NCI-H1105 (cell line): ENCODE data around the gene CBLL1.

ENCODE experiments used
- DNase-seq: peaks from one replicate; lab custom pipeline; 2025; lab: John Stamatoyannopoulos, UW

The CBLL1 gene

DNA sequence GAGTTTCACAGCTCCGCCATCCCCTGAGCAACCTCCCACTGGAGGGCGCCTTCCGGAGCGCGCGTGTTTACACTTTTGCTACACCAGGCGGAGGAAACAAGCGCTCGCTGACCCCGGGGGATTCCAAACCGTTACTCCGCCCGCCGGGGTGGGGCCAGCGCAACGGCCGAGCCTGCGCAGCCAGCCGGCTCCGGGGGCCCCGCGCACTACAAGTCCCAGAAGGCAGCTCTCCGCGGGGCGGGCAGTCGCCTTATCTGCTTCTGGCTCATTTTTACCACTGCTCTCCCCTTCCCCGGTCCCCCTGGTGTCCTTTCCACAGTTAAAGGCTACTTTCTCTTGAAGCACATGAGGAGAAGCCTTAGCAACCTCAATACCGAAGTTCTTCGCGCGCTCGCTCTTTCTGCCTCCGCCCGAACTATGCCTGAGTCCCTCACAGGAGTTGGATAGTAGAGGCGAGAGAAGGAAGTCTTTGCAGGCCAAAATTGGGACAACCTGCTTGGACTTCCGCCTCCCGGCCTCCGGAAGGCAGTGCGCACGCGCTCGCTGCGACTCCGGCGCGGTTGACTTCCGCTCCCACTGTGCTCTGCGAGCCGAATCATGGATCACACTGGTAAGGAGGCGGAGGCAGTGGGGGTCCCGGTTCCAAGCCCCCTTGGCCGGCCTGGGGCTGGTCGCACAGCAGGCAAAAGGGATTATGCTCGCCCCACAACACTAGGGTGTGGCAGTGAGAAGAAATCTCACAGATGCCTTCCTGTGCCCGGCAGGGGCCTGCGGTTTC, at the start of gene CBLL1:
TSS of gene CBLL1 (plus strand) at position 576 of the 778 bp plus-strand sequence. CDS start at position 598, 22 bp downstream.
- peak; percentile 95 for DNase-seq

DNA sequence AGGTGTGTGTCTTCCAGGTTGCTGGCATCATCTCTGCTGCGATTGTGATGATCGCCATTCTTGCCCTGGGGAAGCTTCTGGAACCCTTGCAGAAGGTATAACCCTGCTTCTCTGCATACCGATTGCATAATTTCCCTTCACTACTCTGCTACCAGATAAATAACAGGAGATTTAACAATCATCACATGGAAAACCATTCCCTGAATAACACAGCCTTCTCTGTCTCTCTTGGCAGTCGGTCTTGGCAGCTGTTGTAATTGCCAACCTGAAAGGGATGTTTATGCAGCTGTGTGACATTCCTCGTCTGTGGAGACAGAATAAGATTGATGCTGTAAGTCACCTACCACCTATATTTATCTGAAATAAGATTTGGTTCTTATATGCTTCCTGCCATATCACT, 49.6 kb upstream of the CBLL1 start:
- peak; percentile 49 for DNase-seq

GRCh38 chr7:107696330-107696946, 47.5 kb upstream of the CBLL1 start:
- no peak for DNase-seq

DNA sequence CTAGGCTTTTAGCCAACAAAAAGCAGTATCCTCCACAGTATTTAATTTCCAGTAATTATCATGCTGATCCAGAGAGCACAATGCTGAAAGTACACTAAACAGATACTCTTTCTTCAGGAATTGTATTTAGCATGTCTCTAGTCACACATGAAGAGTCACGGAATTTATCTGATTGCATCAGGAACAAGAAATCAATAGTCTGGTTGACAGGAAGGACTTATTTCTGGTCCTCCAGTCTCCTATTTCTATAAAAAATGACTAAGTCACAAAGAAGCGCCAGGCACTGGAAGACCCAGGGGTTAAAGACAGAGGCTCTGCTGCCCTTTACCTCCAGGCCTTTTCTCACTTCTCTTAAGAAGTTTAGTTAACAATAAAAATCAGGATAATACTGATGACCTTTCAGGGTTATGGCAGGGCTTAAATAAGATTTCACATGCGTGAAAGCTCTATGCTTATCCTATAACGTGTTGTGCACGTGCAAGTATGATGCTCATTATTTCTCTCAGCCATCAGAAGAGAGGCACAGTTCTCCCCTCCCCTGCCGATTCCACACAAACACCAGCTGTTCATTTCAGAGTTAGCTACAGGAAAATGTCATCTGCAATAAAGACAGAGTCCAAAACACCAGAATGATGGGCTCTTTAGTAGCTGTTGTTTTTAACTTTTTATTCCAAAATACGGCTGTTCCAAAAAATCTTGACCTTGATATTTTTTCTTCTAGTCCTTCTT, 46.5 kb upstream of the CBLL1 start:
- no peak for DNase-seq

DNA sequence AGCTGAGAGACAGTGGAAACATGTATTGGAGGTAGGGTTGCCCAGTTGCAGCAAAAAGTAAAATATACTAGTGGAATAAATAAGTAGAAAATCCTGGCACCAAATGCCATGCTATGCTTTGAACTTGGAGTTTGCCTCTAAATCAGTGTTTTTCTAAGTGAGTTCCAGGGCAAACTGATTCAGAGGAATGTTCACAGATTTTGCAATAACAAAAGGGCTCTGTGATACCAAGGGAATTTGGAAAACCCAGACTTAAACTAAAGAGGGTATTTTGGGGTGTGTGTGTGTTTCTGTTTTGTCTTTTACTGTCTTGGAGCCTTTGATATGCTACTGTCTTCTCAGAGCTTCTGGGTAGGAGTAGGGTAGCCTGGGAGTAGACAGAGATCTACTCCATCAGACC, 43.4 kb upstream of the CBLL1 start:
- DNase-seq, result no peak

GRCh38 chr7:107701191-107701590, 42.8 kb upstream of the CBLL1 start:
- no peak for DNase-seq

DNA sequence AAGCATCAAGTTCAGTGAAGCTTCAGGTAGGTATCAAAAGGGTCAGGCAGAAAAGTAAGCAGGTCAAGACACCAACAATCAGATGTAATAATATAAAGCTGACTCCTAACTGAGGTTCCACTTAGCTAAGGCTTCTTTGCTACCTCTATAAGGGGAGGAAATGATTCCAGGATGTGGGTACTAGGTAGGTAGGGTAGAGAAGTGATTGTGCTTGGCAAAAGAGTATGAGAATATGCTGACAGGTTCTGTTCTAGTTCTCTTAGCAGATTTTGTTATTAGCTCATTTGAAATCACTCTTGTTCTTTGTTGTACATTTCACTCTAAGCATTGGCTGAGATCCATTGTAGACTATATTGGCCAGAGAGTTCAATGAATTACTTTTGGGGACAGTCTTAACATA, 40.7 kb upstream of the CBLL1 start:
- DNase-seq, result no peak

- DNase-seq, result no peak
Measured at GRCh38 chr7:107703872-107704271, 40.1 kb upstream of the CBLL1 start.

DNA sequence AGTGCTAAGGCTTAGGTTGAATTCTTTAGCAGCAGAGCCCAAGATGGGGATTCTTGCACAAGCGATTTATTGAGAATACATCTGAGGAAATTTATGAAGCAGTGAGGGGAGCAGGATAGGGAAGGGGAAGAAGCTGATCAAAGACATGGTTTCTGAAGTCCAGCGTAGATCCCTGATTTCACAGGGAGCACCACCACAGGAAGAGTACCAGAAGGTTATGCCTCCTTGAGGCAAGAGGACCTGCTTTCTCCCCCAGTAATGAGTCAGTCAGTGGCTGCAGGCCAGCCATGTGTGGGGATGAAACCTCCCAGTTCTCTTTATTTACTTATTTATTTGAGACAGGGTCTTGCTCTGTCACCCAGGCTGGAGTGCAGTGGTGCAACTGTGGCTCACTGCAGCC, 35.0 kb upstream of the CBLL1 start:
- no peak for DNase-seq

GRCh38 chr7:107711301-107711700, 32.6 kb upstream of the CBLL1 start:
- no peak for DNase-seq

- peak; percentile 39 for DNase-seq
Measured at GRCh38 chr7:107712025-107712424, 31.9 kb upstream of the CBLL1 start.

- DNase-seq, result no peak
Measured at GRCh38 chr7:107712896-107713295, 31.0 kb upstream of the CBLL1 start.

- no peak for DNase-seq
Measured at GRCh38 chr7:107715531-107715930, 28.4 kb upstream of the CBLL1 start.

DNA sequence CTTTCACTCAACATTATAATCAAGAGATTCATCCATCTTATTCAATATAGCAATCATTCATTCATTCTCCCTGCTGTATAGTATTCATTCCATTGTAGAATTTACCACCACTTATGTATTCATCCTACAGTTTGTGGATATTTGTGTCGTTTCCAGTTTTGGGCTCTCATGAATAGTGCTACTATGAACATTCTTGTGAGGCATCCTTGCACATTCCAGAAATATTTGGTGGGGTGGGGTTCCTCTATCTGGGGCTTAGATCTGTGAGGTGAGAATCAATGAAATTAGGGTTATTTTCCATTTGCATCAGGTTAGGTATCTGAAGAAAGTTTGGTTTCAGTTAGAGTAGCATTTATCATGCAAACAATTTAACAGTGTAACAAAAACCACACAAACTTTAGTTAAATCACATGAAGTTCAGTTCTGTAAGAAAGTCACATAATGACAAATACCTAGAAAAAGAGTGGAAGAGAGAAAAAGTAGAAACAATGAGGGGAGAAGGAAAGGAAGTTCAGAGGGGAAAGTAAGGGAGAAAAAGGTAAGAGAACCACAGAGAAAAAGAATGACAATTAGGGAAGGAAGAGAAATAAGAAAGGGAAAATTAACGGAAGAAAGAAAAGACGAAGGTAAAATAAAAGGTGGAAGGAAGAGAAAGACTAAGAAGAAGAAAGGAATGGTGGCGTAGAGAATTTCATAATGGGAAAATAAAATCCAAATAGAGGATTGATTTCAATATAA, 25.3 kb upstream of the CBLL1 start:
- no peak for DNase-seq

DNA sequence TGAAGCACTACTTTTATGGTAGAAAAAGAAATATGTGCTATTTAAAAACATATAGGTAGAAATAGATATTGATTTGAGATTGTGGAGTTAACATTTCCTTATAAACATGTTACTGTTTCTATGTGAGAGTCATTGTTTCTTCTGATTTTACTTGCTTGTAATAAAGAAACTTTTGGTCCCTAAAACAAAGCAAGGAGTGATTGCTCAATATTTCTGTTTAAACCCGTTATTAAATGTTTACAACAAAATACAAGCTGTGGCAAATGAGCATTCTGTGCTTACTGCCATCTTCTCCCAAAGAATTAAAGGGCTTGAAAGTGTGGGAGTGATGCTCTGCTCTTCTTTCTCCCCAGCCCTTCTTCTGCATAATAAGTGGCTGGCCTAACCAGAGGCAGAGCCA, 22.7 kb upstream of the CBLL1 start:
- no peak for DNase-seq

GRCh38 chr7:107723255-107723654, 20.7 kb upstream of the CBLL1 start:
- DNase-seq, result no peak

DNA sequence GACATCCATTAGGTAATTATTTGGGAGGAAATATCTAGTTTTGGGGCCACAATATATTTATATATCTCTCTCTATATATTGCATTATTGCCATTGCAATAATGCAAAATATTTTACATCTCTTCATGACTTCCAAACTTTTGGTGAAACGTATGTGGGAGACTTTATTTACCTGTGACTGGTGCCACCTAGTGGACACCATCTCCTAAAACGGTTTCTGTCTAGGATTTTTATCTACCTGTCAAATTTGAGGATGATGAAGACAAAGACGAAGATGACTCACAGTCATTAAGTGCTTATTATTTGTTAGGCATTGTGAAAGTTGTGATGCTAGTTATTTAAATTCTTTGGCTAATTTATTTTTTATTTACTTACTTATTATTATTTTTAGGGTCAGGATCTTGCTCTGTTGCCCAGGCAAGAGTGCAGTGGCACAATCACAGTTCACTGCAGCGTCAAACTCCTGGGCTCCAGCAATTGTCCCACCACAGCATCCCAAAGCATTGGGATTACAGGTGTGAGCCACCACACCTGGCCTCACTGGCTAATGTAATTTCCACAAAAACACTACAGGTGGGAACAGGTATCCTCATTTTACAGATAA, 18.7 kb upstream of the CBLL1 start:
- peak; percentile 57 for DNase-seq

DNA sequence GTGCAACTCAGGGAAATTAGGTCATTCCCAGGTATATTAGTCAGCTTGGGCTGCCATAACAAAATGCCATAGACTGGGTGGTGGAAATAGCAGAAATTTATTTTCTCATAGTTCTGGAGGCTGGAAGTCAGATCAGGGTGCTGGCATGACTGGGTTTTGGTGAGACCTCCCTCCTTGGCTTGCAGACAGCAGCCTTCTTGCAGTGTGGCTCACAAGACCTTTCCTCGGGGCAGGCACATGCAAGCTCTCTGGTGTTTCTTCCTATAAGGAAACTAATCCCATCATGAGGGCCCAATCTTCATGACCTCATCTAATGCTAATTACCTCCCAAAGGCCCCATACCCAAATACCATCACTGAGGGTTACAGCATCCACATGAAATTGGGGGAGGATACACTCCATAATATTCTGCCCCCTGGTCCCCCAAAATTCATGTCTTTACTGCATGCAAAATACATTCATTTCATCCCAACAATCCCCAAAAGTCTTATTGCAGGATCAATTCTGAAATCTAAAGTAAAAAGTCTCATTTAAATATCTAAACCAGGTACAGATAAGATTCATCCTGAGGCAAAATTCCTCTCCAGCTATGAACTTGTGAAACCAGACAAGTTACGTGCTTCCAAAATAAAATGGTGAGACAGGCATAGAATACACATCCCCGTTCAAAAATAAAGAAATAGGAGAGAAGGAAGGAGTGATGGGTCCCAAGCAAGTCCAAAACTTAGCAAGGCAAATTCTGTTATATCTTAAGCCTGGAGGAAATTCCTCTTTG, 17.4 kb upstream of the CBLL1 start:
- no peak for DNase-seq

DNA sequence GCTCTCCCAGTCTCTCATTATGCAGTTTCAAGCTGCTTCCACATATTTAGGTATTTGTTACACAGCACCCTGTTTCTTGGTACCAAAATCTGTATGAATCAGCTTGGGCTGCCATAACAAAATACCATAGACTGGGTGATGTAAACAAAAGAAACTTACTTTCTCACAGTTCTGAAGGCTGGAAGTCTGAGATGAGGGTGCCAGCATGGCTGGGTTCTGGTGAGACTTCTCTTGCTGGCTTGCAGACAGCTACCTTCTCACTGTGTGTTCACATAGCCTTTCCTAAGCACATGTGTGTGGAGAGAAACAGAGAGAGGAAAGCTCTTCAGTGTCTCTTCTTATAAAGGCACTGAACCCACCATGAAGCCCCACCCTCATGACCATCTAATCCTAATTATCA, 15.7 kb upstream of the CBLL1 start:
- DNase-seq, result no peak

DNA sequence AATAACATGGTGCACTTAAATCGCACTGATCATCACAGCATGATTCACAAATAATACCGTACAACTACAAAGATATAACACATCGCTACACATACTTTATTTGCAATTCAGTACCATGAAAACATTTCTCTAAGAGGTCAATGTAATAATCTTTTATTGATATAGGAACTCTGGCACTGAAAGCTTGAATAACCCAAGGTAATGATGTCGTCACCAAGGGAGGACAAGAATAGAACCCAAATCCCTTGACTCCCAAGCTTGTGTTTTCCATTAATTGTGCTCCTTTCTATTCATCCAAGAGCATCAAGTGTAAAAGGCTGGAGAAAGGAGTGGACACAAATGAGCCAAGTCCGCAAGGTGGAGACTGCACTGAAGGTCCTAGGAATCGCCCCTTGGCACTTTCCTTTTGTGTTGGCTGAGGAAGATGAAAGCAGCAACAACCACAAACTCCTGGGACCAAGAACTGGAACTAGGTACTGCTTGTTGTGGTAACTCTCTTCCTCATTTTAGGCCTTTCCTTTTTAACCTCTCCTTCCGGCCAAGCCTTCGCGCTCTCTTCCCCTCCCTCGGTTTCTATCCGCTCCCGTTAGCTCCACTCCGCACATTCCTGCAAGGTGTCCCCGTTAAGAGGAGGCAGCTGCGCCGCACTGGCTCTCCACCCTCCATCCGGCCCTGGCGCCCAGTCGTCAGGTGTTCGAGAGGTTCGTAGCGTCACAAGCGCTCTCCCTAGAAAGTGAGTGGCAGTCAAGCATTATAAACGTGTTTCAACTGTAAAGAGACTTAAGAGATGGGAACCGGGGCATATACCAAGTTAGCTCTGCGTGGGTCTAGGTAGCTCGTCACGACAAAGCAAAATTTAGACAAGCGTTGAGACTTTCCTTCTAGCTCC, 1.0 kb upstream of the CBLL1 start:
- DNase-seq, result peak; percentile 78
